SU-DHL-6 (cell line): ENCODE results near the gene MAP6D1.

Experiments used
- H2AFZ ChIP-seq: fragments of 200-600 bp; sonication (generic); 2 replicates; pipeline ENCODE4 v1.6.1; 2014; ENCODE audit warnings: low read depth, mild to moderate bottlenecking, moderate library complexity, mixed read lengths, antibody characterized with exemption, low read length; ENCODE audit not compliant: severe bottlenecking
- H3F3A ChIP-seq: fragments of 200-600 bp; shearing (Covaris generic); 2 replicates; pipeline ENCODE4 v1.6.0; 2016; ENCODE audit warnings: antibody characterized with exemption, mild to moderate bottlenecking; ENCODE audit not compliant: insufficient read depth
- H3K27ac ChIP-seq: fragments of 200-600 bp; sonication (generic); 2 replicates; pipeline ENCODE4 v1.5.1; 2016; ENCODE audit warnings: low read depth, mild to moderate bottlenecking, low read length, moderate library complexity, mixed read lengths
- H3K27me3 ChIP-seq: fragments of 200-600 bp; sonication (generic), shearing (Covaris generic); 2 replicates; pipeline ENCODE4 v1.6.0; 2014; ENCODE audit warnings: mild to moderate bottlenecking, low read length
- H3K36me3 ChIP-seq: fragments of 200-600 bp; sonication (generic); 2 replicates; pipeline ENCODE4 v1.6.1; 2014; ENCODE audit warnings: mild to moderate bottlenecking, low read length, mixed read lengths
- H3K4me2 ChIP-seq: fragments of 300-600, 200-600 bp; shearing (Covaris generic), sonication (generic); 2 replicates; pipeline ENCODE4 v1.6.0; 2014; ENCODE audit warnings: low read length, low read depth, mild to moderate bottlenecking; ENCODE audit not compliant: poor library complexity, severe bottlenecking
- H3K4me3 ChIP-seq: fragments of 200-600 bp; sonication (generic); 2 replicates; pipeline ENCODE4 v1.5.1; 2014; ENCODE audit warnings: antibody characterized with exemption, low read length, mild to moderate bottlenecking, mixed read lengths; ENCODE audit not compliant: insufficient read depth, poor library complexity, severe bottlenecking
- H3K79me2 ChIP-seq: fragments of 200-600 bp; sonication (generic); 2 replicates; pipeline ENCODE4 v1.6.1; 2014; ENCODE audit warnings: mild to moderate bottlenecking, low read length, moderate library complexity; ENCODE audit not compliant: insufficient read depth
- H3K9ac ChIP-seq: fragments of 200-600 bp; sonication (generic); 2 replicates; pipeline ENCODE4 v1.7.0; 2014; ENCODE audit warnings: mild to moderate bottlenecking, low read length
- H3K9me2 ChIP-seq: fragments of 200-600 bp; sonication (generic); replicated peaks from 2 replicates; pipeline ENCODE4 v1.6.1; 2014; ENCODE audit warnings: low read length; ENCODE audit not compliant: insufficient read depth
- H3K9me3 ChIP-seq: fragments of 200-600 bp; sonication (generic); 2 replicates; pipeline ENCODE4 v1.6.1; 2014; ENCODE audit warnings: low read length, mixed read lengths; ENCODE audit not compliant: insufficient read depth
- H4K20me1 ChIP-seq: fragments of 200-600 bp; sonication (generic); 2 replicates; pipeline ENCODE4 v1.6.1; 2014; ENCODE audit warnings: low read depth, mild to moderate bottlenecking, antibody characterized with exemption, low read length, moderate library complexity, mixed read lengths
- CTCF ChIP-seq: fragments of 200-600 bp; sonication (generic); IDR thresholded peaks from one replicate; pipeline ENCODE4 v1.5.1; 2017; ENCODE audit warnings: antibody characterized with exemption, mild to moderate bottlenecking, low read length, moderate library complexity; ENCODE audit not compliant: insufficient read depth, poor library complexity, severe bottlenecking
- EZH2phosphoT487 ChIP-seq: fragments of 200-600 bp; sonication (generic), shearing (Covaris generic); conservative IDR thresholded peaks from 2 replicates; pipeline ENCODE4 v1.6.1; 2018; ENCODE audit warnings: mild to moderate bottlenecking, antibody characterized with exemption, low read length, moderate library complexity, mixed read lengths

The MAP6D1 gene

GRCh38 chr3:183818041-183818620 is 7.2 kb downstream of the MAP6D1 start:
- H3F3A ChIP-seq = peaks cover 7% of the 10 kb centered on the region; the same call in 1 of the 2 replicates
- no peaks in the 10 kb centered on the region for H3K27me3 ChIP-seq
- no peaks in the 10 kb centered on the region for H3K36me3 ChIP-seq
- H3K4me3 ChIP-seq = no peak overlapping the region
- H3K9ac ChIP-seq = no peak overlapping the region
- H4K20me1 ChIP-seq = no peaks in the 10 kb centered on the region
- H2AFZ ChIP-seq = no peak overlapping the region
- H3K9me2 ChIP-seq = no peaks in the 10 kb centered on the region
- no peak overlapping the region for H3K27ac ChIP-seq
- TF ChIP-seq EZH2phosphoT487 = no peak
- no peak for TF ChIP-seq CTCF
- no peak overlapping the region for H3K4me2 ChIP-seq
- no peaks in the 10 kb centered on the region for H3K79me2 ChIP-seq
- no peaks in the 10 kb centered on the region for H3K9me3 ChIP-seq

GRCh38 chr3:183817639-183818038 is 7.7 kb downstream of the MAP6D1 start:
- TF ChIP-seq EZH2phosphoT487 (no peak), CTCF (peak; percentile 10)
- no peaks in the 10 kb centered on the region for H3K79me2 ChIP-seq
- H3F3A ChIP-seq = peaks cover 7% of the 10 kb centered on the region; the same call in 1 of the 2 replicates
- no peaks in the 10 kb centered on the region for H3K36me3 ChIP-seq
- no peak overlapping the region for H2AFZ ChIP-seq
- H3K9me2 ChIP-seq = no peaks in the 10 kb centered on the region
- no peak overlapping the region for H3K4me3 ChIP-seq
- no peaks in the 10 kb centered on the region for H3K9me3 ChIP-seq
- H3K9ac ChIP-seq = no peak overlapping the region
- no peak overlapping the region for H3K4me2 ChIP-seq
- no peaks in the 10 kb centered on the region for H3K27me3 ChIP-seq
- no peak overlapping the region for H3K27ac ChIP-seq
- no peaks in the 10 kb centered on the region for H4K20me1 ChIP-seq

- no peaks in the 10 kb centered on the region for H3K9me2 ChIP-seq
- H3K9ac ChIP-seq = no peak overlapping the region
- no peaks in the 10 kb centered on the region for H3K79me2 ChIP-seq
- H3K9me3 ChIP-seq = no peaks in the 10 kb centered on the region
- H3K27me3 ChIP-seq = no peaks in the 10 kb centered on the region
- H3K27ac ChIP-seq = no peak overlapping the region
- H3K36me3 ChIP-seq = no peaks in the 10 kb centered on the region
- H3F3A ChIP-seq = peaks cover 7% of the 10 kb centered on the region; the same call in 1 of the 2 replicates
- H2AFZ ChIP-seq = no peak overlapping the region
- H3K4me2 ChIP-seq = no peak overlapping the region
- H3K4me3 ChIP-seq = no peak overlapping the region
- TF ChIP-seq CTCF = no peak
- TF ChIP-seq EZH2phosphoT487 = no peak
- no peaks in the 10 kb centered on the region for H4K20me1 ChIP-seq
Observed at GRCh38 chr3:183816681-183817510, 8.5 kb downstream of the MAP6D1 start.
